Measurements from ENCODE around the gene MANF.

DNA sequence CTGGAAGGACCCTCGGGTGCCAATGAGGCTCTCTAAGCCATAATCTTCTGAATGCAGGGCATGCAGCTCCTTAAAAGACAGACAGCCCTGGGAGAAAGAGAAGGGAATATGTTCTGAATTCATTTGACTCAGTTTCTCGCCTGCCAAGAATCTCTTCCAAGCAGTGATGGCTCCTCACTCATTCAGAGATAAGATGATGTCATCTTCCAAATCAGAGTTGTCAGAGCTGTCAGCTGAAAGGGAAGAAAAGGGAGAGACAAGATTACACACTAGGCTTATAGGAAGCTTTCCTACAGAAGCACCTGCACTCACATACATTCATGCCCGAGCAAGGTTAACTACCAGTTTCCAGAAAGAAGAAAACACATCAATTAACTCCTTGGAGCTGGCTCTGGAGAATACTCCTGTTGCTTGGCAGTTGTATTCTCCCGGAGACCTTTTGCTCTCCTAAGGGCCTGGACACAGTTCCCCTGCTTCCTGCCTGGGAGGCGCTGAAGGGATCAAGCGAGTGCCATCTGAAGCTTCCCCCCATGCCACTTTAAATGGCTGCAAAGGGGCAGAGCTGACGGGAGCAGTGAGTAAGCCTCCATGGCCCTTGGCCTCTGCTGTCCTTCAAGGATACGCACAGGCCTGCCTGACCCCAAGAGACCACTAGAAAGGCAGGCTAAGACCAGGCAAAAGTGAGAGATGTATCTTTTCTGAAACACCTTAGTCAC lies 13.7 kb downstream of the MANF start:
- TF ChIP-seq POLR2A (IDR thresholded peaks at IDR 0.05) = no peak
- no peak for TF ChIP-seq CTCF (IDR thresholded peaks at IDR 0.05)
- TF ChIP-seq EP300 (IDR thresholded peaks at IDR 0.05) = no peak

Data from ovary (tissue), 3 donors.